ENCODE data around the gene SLC2A6. TPM values are rescaled to one million over a fixed set of nuclear protein-coding genes. Genes with fewer than 3 reads are reported as not detected.

Gene SLC2A6
- total RNA-seq, 1 donor from 2014 or later: 24.3 TPM

- Histone ChIP-seq H3K4me1 (ENCODE audit: insufficient read depth, low read length) (no peaks in the 10 kb centered on the region), H3K27ac (ENCODE audit: low read depth, low read length) (no peak overlapping the region), H3K36me3 (ENCODE audit: insufficient read depth, low read length) (no peaks in the 10 kb centered on the region), H4K20me1 (ENCODE audit: insufficient read depth, low read length) (no peaks in the 10 kb centered on the region), H2AFZ (ENCODE audit: low read depth, low read length) (peak overlapping the region; percentile 34), H3K4me3 (ENCODE audit: insufficient read depth, low read depth, low read length) (no peak overlapping the region), H3K9ac (ENCODE audit: low read length) (no peak overlapping the region), H3K79me2 (ENCODE audit: insufficient read depth, low read length) (no peaks in the 10 kb centered on the region), H3K9me3 (ENCODE audit: insufficient read depth, low read depth, low read length) (no peaks in the 10 kb centered on the region), H3K27me3 (ENCODE audit: insufficient read depth, low read length) (peaks cover 13% of the 10 kb centered on the region), H3K4me2 (ENCODE audit: low read length) (peak overlapping the region; percentile 54)
- TF ChIP-seq CTCF (IDR thresholded peaks at IDR 0.05; ENCODE audit: insufficient read depth, low read depth, low read length) (no peak), EZH2 (IDR thresholded peaks at IDR 0.05; ENCODE audit: insufficient read depth, low read length) (no peak)
- DNase-seq (ENCODE audit: low read depth): peak; percentile 8
- no peak overlapping the region for H3K4me3 Mint-ChIP-seq (ENCODE audit: unreplicated experiment)
- H3K36me3 Mint-ChIP-seq (ENCODE audit: low read depth, unreplicated experiment): peaks cover 4% of the 10 kb centered on the region
- no peak for FAIRE-seq
- peaks cover 10% of the 10 kb centered on the region for H3K27me3 Mint-ChIP-seq (ENCODE audit: low read depth, unreplicated experiment)
- no peak overlapping the region for H3K27ac Mint-ChIP-seq (ENCODE audit: unreplicated experiment)
- H3K4me1 Mint-ChIP-seq (ENCODE audit: low read depth, unreplicated experiment): no peaks in the 10 kb centered on the region
- no peaks in the 10 kb centered on the region for H3K9me3 Mint-ChIP-seq (ENCODE audit: unreplicated experiment)
Observed at GRCh38 chr9:133429641-133430161, 49.2 kb downstream of the SLC2A6 start.

- H3K4me3 ChIP-seq (ENCODE audit: insufficient read depth, low read depth, low read length): no peak overlapping the region
- Mint-ChIP-seq H3K27me3 (ENCODE audit: low read depth, unreplicated experiment) (peaks cover 10% of the 10 kb centered on the region), H3K4me1 (ENCODE audit: low read depth, unreplicated experiment) (no peaks in the 10 kb centered on the region), H3K36me3 (ENCODE audit: low read depth, unreplicated experiment) (peaks cover 4% of the 10 kb centered on the region), H3K4me3 (ENCODE audit: unreplicated experiment) (no peak overlapping the region), H3K9me3 (ENCODE audit: unreplicated experiment) (no peaks in the 10 kb centered on the region), H3K27ac (ENCODE audit: unreplicated experiment) (no peak overlapping the region)
- FAIRE-seq (no peak), DNase-seq (ENCODE audit: low read depth) (no peak)
- H4K20me1 ChIP-seq (ENCODE audit: insufficient read depth, low read length): no peaks in the 10 kb centered on the region
- H2AFZ ChIP-seq (ENCODE audit: low read depth, low read length): no peak overlapping the region
- no peaks in the 10 kb centered on the region for H3K4me1 ChIP-seq (ENCODE audit: insufficient read depth, low read length)
- H3K9me3 ChIP-seq (ENCODE audit: insufficient read depth, low read depth, low read length): no peaks in the 10 kb centered on the region
- H3K36me3 ChIP-seq (ENCODE audit: insufficient read depth, low read length): no peaks in the 10 kb centered on the region
- H3K27ac ChIP-seq (ENCODE audit: low read depth, low read length): no peak overlapping the region
- TF ChIP-seq CTCF (IDR thresholded peaks at IDR 0.05; ENCODE audit: insufficient read depth, low read depth, low read length) (no peak), EZH2 (IDR thresholded peaks at IDR 0.05; ENCODE audit: insufficient read depth, low read length) (no peak)
- H3K4me2 ChIP-seq (ENCODE audit: low read length): peak overlapping the region; percentile 54
- peaks cover 13% of the 10 kb centered on the region for H3K27me3 ChIP-seq (ENCODE audit: insufficient read depth, low read length)
- no peak overlapping the region for H3K9ac ChIP-seq (ENCODE audit: low read length)
- no peaks in the 10 kb centered on the region for H3K79me2 ChIP-seq (ENCODE audit: insufficient read depth, low read length)
Observed at GRCh38 chr9:133429214-133429613, 49.7 kb downstream of the SLC2A6 start.

- peaks cover 10% of the 10 kb centered on the region for H3K27me3 Mint-ChIP-seq (ENCODE audit: low read depth, unreplicated experiment)
- FAIRE-seq: no peak
- H3K4me3 Mint-ChIP-seq (ENCODE audit: unreplicated experiment): no peak overlapping the region
Observed at GRCh38 chr9:133428617-133429101, 50.2 kb downstream of the SLC2A6 start.

More at GRCh38 chr9:133428617-133429101, 50.2 kb downstream of the SLC2A6 start:
- Histone ChIP-seq H2AFZ (ENCODE audit: low read depth, low read length) (no peak overlapping the region), H3K4me1 (ENCODE audit: insufficient read depth, low read length) (no peaks in the 10 kb centered on the region), H3K9ac (ENCODE audit: low read length) (no peak overlapping the region), H3K36me3 (ENCODE audit: insufficient read depth, low read length) (no peaks in the 10 kb centered on the region), H4K20me1 (ENCODE audit: insufficient read depth, low read length) (no peaks in the 10 kb centered on the region), H3K4me2 (ENCODE audit: low read length) (peak overlapping the region; percentile 65), H3K4me3 (ENCODE audit: insufficient read depth, low read depth, low read length) (no peak overlapping the region), H3K9me3 (ENCODE audit: insufficient read depth, low read depth, low read length) (no peaks in the 10 kb centered on the region), H3K79me2 (ENCODE audit: insufficient read depth, low read length) (no peaks in the 10 kb centered on the region), H3K27ac (ENCODE audit: low read depth, low read length) (no peak overlapping the region), H3K27me3 (ENCODE audit: insufficient read depth, low read length) (peaks cover 13% of the 10 kb centered on the region)
- H3K9me3 Mint-ChIP-seq (ENCODE audit: unreplicated experiment): no peaks in the 10 kb centered on the region
- H3K36me3 Mint-ChIP-seq (ENCODE audit: low read depth, unreplicated experiment): peaks cover 4% of the 10 kb centered on the region
- DNase-seq (ENCODE audit: low read depth): no peak
- no peaks in the 10 kb centered on the region for H3K4me1 Mint-ChIP-seq (ENCODE audit: low read depth, unreplicated experiment)
- H3K27ac Mint-ChIP-seq (ENCODE audit: unreplicated experiment): no peak overlapping the region
- no peak for TF ChIP-seq EZH2 (IDR thresholded peaks at IDR 0.05; ENCODE audit: insufficient read depth, low read length)
- TF ChIP-seq CTCF (IDR thresholded peaks at IDR 0.05; ENCODE audit: insufficient read depth, low read depth, low read length): no peak

All from astrocyte (in vitro differentiated cells and primary cell).